Endothelial cell of umbilical vein (primary cell): ENCODE data around the gene TSKU.

Experiments used
- EZH2 ChIP-seq: IDR thresholded peaks from 2 replicates; pipeline ENCODE4 v1.6.1; 2012; ENCODE audit warnings: borderline replicate concordance, low read depth, mild to moderate bottlenecking, moderate library complexity, low read length, inconsistent platforms; ENCODE audit not compliant: severe bottlenecking
- FOS ChIP-seq: IDR thresholded peaks from 2 replicates; pipeline ENCODE4 v1.6.1; 2011; ENCODE audit warnings: mild to moderate bottlenecking, low read length, moderate library complexity, borderline replicate concordance; ENCODE audit not compliant: insufficient read depth
- GATA2 ChIP-seq: IDR thresholded peaks from 2 replicates; pipeline ENCODE4 v1.7.0; 2011; ENCODE audit warnings: low read depth, mild to moderate bottlenecking, moderate library complexity, mixed read lengths, low read length; ENCODE audit not compliant: insufficient read length, insufficient read depth
- JUN ChIP-seq: IDR thresholded peaks from 2 replicates; pipeline ENCODE4 v1.6.1; 2011; ENCODE audit warnings: borderline replicate concordance, low read depth; ENCODE audit not compliant: insufficient read length, insufficient read depth
- MYC ChIP-seq: IDR thresholded peaks from one replicate; pipeline ENCODE4 v1.6.1; 2011; ENCODE audit warnings: mild to moderate bottlenecking, low read depth, low read length
- POLR2A ChIP-seq: IDR thresholded peaks from 2 replicates; pipeline ENCODE4 v1.6.1; 2012; ENCODE audit warnings: low read depth, mild to moderate bottlenecking, control low read depth, low read length
- POLR2AphosphoS5 ChIP-seq: IDR thresholded peaks from 2 replicates; pipeline ENCODE4 v1.6.1; 2012; ENCODE audit warnings: low read depth, mild to moderate bottlenecking, control low read depth, low read length, moderate library complexity; ENCODE audit not compliant: insufficient read depth
- TF ChIP-seq, protein P1 (sequence below), 2 donors: IDR thresholded peaks; 1 replicate in 1 of 2; 2 replicates in 1 of 2; pipeline ENCODE4 v1.5.1; 2011; ENCODE audit warnings: low read length in 2 of 2, mild to moderate bottlenecking in 2 of 2, moderate library complexity in 2 of 2, control low read depth in 1 of 2, inconsistent platforms in 1 of 2, low read depth in 1 of 2; ENCODE audit not compliant: insufficient read depth in 1 of 2; ENCODE audit errors: extremely low read depth in 1 of 2
- TF ChIP-seq, protein P2 (sequence below): IDR thresholded peaks from 2 replicates; pipeline ENCODE4 v1.6.1; 2011; ENCODE audit not compliant: insufficient read depth, insufficient read length

DNA sequence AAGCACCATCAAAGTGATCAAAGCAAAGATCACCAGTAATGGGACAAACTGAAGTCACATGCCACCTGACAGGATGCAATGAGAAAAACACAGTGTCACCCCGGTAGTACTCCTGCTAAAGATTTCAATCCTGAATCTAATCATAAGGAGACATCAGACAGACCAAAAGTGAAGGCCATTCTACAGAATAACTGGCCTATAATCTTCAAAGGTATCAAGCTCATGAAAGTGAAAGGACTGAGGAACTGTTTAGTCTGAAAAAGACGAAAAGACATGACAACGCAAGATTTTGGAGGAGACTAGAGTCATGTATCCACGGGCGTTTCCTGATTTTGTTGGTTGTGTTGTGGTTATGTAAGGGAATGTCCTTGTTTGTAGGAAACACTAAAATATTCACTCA, 42.4 kb upstream of the TSKU start:
- TF ChIP-seq, protein P1, sequence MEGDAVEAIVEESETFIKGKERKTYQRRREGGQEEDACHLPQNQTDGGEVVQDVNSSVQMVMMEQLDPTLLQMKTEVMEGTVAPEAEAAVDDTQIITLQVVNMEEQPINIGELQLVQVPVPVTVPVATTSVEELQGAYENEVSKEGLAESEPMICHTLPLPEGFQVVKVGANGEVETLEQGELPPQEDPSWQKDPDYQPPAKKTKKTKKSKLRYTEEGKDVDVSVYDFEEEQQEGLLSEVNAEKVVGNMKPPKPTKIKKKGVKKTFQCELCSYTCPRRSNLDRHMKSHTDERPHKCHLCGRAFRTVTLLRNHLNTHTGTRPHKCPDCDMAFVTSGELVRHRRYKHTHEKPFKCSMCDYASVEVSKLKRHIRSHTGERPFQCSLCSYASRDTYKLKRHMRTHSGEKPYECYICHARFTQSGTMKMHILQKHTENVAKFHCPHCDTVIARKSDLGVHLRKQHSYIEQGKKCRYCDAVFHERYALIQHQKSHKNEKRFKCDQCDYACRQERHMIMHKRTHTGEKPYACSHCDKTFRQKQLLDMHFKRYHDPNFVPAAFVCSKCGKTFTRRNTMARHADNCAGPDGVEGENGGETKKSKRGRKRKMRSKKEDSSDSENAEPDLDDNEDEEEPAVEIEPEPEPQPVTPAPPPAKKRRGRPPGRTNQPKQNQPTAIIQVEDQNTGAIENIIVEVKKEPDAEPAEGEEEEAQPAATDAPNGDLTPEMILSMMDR (IDR thresholded peaks at IDR 0.05; ENCODE audit: extremely low read depth in 1 of 2, insufficient read depth in 1 of 2, low read depth in 1 of 2, low read length in 2 of 2): no peak
- no peak for TF ChIP-seq POLR2AphosphoS5
- no peak for TF ChIP-seq POLR2A
- TF ChIP-seq EZH2: no peak
- TF ChIP-seq FOS: no peak
- no peak for TF ChIP-seq JUN
- TF ChIP-seq MYC: no peak
- TF ChIP-seq GATA2: no peak
- TF ChIP-seq, protein P2, sequence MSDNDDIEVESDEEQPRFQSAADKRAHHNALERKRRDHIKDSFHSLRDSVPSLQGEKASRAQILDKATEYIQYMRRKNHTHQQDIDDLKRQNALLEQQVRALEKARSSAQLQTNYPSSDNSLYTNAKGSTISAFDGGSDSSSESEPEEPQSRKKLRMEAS: no peak
